GM06990 (cell line): ENCODE results near the gene ZNF277.

Source experiments
- DNase-seq: peaks from one replicate; pipeline ENCODE4 v3.0.0-alpha.2; 2011; ENCODE audit not compliant: insufficient read length; ENCODE audit errors: extremely low read depth
- H3K27me3 ChIP-seq: replicated peaks from 2 replicates; pipeline ENCODE4 v1.6.0; 2011; ENCODE audit warnings: low read length; ENCODE audit not compliant: control insufficient read depth, insufficient read depth
- H3K36me3 ChIP-seq: 2 replicates; pipeline ENCODE4 v1.5.1; 2011; ENCODE audit warnings: low read length; ENCODE audit not compliant: control insufficient read depth, insufficient read depth
- H3K4me3 ChIP-seq: replicated peaks from 2 replicates; pipeline ENCODE4 v1.5.1; 2011; ENCODE audit warnings: low read depth, mild to moderate bottlenecking, control low read depth, low read length
- CTCF ChIP-seq: IDR thresholded peaks from 2 replicates; pipeline ENCODE4 v1.5.1; 2011; ENCODE audit warnings: low read length, control low read depth, mild to moderate bottlenecking, inconsistent platforms; ENCODE audit not compliant: insufficient read depth, poor library complexity, severe bottlenecking

ZNF277 gene

GRCh38 chr7:112192236-112193154, 14.0 kb upstream of the ZNF277 start:
- DNase-seq = no peak

GRCh38 chr7:112193915-112194502, 12.5 kb upstream of the ZNF277 start:
- Histone ChIP-seq H3K4me3 (no peak overlapping the region), H3K27me3 (no peaks in the 10 kb centered on the region), H3K36me3 (no peaks in the 10 kb centered on the region)
- no peak for DNase-seq
- TF ChIP-seq CTCF = no peak

More at GRCh38 chr7:112192236-112193154, 14.0 kb upstream of the ZNF277 start:
- Histone ChIP-seq H3K36me3 (no peaks in the 10 kb centered on the region), H3K27me3 (no peaks in the 10 kb centered on the region), H3K4me3 (no peak overlapping the region)
- no peak for TF ChIP-seq CTCF

DNA sequence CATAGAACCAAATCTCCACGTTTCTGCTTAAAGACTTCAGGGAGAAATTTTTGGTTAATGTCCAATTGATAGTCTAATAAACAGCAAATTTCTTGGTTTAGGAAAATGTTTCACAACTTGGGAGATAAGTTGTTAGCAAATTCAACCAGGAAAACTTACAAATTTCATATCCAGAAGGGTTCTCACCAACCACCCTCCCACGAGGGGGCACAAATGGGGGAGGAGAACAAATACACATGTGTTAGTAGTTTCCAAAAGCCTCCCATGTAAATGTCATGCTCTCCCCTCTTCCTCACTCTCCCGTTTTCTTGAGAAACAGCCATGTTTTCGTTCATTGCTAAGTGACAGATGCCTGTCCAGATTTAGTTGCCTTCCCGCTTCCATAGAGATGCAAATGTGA, 10.8 kb upstream of the ZNF277 start:
- Histone ChIP-seq H3K36me3 (no peaks in the 10 kb centered on the region), H3K4me3 (no peak overlapping the region), H3K27me3 (no peaks in the 10 kb centered on the region)
- no peak for TF ChIP-seq CTCF
- no peak for DNase-seq

DNA sequence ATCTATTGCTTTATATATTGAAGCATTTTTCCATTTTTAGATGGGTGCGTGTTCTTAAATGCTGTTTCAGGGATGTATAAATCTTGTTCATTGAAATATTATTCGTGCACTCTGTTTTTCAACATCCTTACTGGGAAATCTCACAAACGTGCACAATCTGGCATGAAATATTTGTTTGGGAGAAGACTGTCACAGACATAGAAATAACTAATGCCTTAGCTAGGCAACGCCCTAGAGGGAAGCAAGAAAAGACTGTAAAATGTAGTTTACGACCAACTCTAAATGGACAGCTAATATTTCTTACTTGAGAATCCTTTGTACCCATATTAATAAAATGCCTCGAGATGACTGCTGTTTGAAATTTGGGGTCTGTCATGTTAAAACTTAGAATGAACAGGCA, 9.2 kb upstream of the ZNF277 start:
- no peaks in the 10 kb centered on the region for H3K36me3 ChIP-seq
- no peaks in the 10 kb centered on the region for H3K27me3 ChIP-seq
- no peak for DNase-seq
- no peak for TF ChIP-seq CTCF
- H3K4me3 ChIP-seq = no peak overlapping the region

GRCh38 chr7:112199035-112199655, 7.3 kb upstream of the ZNF277 start:
- H3K4me3 ChIP-seq = no peak overlapping the region
- TF ChIP-seq CTCF = no peak
- no peaks in the 10 kb centered on the region for H3K36me3 ChIP-seq
- DNase-seq = no peak
- H3K27me3 ChIP-seq = no peaks in the 10 kb centered on the region
